HG02884 (cell line): ENCODE results near the gene MMP26.
"Not testable (repeated sequence)": the region's sequence is repeated elsewhere in the genome, so short reads cannot be mapped to it uniquely, and the experiment has no call there.

Experiments
- ATAC-seq: cut with Tn5 transposase; IDR thresholded peaks from one replicate; pipeline ENCODE4 v1.9.1; 2021; ENCODE audit warnings: mild to moderate bottlenecking, moderate library complexity; ENCODE audit not compliant: unreplicated experiment

MMP26 gene

DNA sequence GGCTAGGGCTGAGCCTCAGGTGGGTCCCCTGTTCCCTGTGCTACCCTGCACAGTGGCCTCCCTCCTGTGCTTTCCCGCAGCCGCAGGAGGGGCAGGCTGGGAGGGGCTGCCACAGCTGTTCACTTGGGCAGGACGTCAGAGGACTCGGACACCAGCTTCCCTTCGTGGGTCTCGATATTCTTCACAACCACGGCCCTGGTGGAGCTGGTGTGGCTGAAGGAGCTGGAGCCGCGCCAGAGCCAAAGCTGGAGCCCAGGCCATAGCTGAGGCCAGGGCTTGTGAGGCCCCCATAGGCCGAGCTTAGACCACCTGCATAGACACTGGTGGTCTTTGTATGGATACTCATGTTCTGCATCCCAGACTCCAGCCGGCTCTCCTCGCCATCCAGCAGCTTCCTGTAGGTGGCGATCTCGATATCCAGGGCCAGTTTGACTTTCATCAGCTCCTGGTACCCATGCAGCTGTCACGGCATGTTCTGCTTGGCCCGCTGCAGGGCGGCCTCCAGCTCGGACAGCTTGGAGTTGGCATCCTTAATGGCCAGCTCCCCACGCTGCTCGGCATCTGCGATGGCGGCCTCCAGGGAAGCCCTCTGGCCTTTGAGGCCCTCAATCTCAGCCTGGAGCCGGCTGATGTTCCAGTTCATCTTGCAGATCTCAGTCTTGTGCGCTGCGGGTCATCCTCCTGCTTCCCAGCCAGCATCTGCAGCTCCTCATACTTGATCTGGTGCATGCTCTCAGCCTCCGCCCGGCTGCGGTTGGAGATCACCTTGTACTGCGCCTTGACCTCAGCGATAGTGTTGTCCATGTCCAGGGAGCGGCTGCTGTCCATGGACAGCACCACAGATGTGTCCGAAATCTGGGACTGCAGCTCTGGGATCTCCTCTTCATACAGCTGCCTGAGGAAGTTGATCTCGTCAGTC, 18.3 kb downstream of the MMP26 start:
- ATAC-seq = not testable (repeated sequence)

GRCh38 chr11:4727171-4727570, 22.6 kb downstream of the MMP26 start:
- ATAC-seq = no peak

- ATAC-seq = no peak
Measured at GRCh38 chr11:4740735-4741134, 36.2 kb downstream of the MMP26 start.

DNA sequence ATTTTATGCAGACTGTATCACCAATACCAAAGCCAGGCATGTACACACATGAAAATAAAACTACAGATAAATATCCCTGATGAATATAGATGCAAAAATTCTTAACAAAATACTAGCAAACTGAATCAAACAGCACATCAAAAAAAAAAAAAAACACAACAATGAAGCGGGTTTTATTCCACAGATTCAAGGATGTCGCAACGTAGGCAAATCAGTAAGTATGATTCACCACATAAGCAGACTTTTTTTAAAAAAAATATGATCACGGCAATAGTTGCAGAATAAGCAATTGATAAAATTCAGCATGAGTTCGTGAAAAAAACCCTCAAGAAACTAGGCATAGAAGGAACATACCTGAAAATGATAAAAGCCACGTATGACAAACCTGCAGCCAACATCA, 43.9 kb downstream of the MMP26 start:
- no peak for ATAC-seq

- ATAC-seq = no peak
Measured at GRCh38 chr11:4751201-4751600, 46.6 kb downstream of the MMP26 start.
